Liver (tissue), 9 donors: ENCODE data around the gene CSH2. TPM values are rescaled to one million over a fixed set of nuclear protein-coding genes. Genes with fewer than 3 reads are reported as not detected.
"Not testable (repeated sequence)": the region's sequence is repeated elsewhere in the genome, so short reads cannot be mapped to it uniquely, and the experiment has no call there.

ENCODE experiments used
- DNase-seq: peaks from one replicate; pipeline ENCODE4 v3.0.0-alpha.2; 2017; ENCODE audit warnings: low spot score
- H3K27ac ChIP-seq, 2 donors: one replicate each; pipeline ENCODE4 v1.7.0; 2013; ENCODE audit warnings: inconsistent platforms in 2 of 2, low read length in 2 of 2, control low read depth in 1 of 2, low read depth in 1 of 2, mild to moderate bottlenecking in 1 of 2
- H3K27me3 ChIP-seq, 4 donors: one replicate each; pipeline versions ENCODE4 v1.6.1 to v1.7.0; 2013; ENCODE audit warnings: low read length in 3 of 4, inconsistent platforms in 1 of 4, mild to moderate bottlenecking in 1 of 4, moderate library complexity in 1 of 4; ENCODE audit not compliant: control insufficient read depth in 4 of 4, insufficient read depth in 4 of 4
- H3K36me3 ChIP-seq, 4 donors: one replicate each; pipeline versions ENCODE4 v1.6.1 to v1.7.0; 2013; ENCODE audit warnings: low read length in 3 of 4, mild to moderate bottlenecking in 3 of 4, low read depth in 1 of 4, moderate library complexity in 1 of 4; ENCODE audit not compliant: control insufficient read depth in 4 of 4, insufficient read depth in 3 of 4
- H3K4me1 ChIP-seq, 4 donors: one replicate each; pipeline versions ENCODE4 v1.6.1 to v1.7.0; 2013; ENCODE audit warnings: low read length in 3 of 4, mild to moderate bottlenecking in 3 of 4, moderate library complexity in 1 of 4; ENCODE audit not compliant: control insufficient read depth in 4 of 4, insufficient read depth in 4 of 4
- H3K4me3 ChIP-seq, 3 donors: one replicate each; pipeline versions ENCODE4 v1.6.1 to v1.7.0; 2013; ENCODE audit warnings: low read length in 3 of 3, control low read depth in 1 of 3, low read depth in 1 of 3, mild to moderate bottlenecking in 1 of 3
- H3K9ac ChIP-seq, 2 donors: one replicate each; pipeline ENCODE4 v1.7.0; 2013; ENCODE audit warnings: low read length in 2 of 2, mild to moderate bottlenecking in 2 of 2, moderate library complexity in 2 of 2, control low read depth in 1 of 2, low read depth in 1 of 2
- H3K9me3 ChIP-seq, 4 donors: one replicate each; pipeline versions ENCODE4 v1.6.1 to v1.7.0; 2013; ENCODE audit warnings: low read length in 3 of 4; ENCODE audit not compliant: control insufficient read depth in 4 of 4
- CTCF ChIP-seq: fragments of 150-350 bp; IDR thresholded peaks from 2 replicates; pipeline ENCODE4 v1.5.1; 2017; ENCODE audit warnings: improper control_type of control experiment, low read depth, low read length; ENCODE audit not compliant: missing input control
- FOXA2 ChIP-seq: IDR thresholded peaks from 2 replicates; pipeline ENCODE4 v1.6.1; 2016; ENCODE audit warnings: antibody characterized with exemption
- GABPA ChIP-seq, 2 donors: IDR thresholded peaks in 1 of 2; conservative IDR thresholded peaks in 1 of 2; 2 replicates each; pipeline ENCODE4 v1.6.1; 2016; ENCODE audit warnings: antibody characterized with exemption in 2 of 2, mild to moderate bottlenecking in 1 of 2, moderate library complexity in 1 of 2
- HNF4G ChIP-seq: IDR thresholded peaks from 2 replicates; pipeline ENCODE4 v1.6.1; 2016; ENCODE audit warnings: antibody characterized with exemption
- JUND ChIP-seq, 2 donors: IDR thresholded peaks; 2 replicates each; pipeline ENCODE4 v1.6.1; 2016; ENCODE audit warnings: antibody characterized with exemption in 2 of 2
- RAD21 ChIP-seq, 2 donors: IDR thresholded peaks; 2 replicates each; pipeline ENCODE4 v1.6.1; 2016; ENCODE audit warnings: antibody characterized with exemption in 2 of 2, mild to moderate bottlenecking in 2 of 2
- REST ChIP-seq: IDR thresholded peaks from 2 replicates; pipeline ENCODE4 v1.6.1; 2016; ENCODE audit warnings: antibody characterized with exemption, mild to moderate bottlenecking
- TAF1 ChIP-seq: conservative IDR thresholded peaks from 2 replicates; pipeline ENCODE4 v1.6.1; 2016; ENCODE audit warnings: antibody characterized with exemption, mild to moderate bottlenecking
- ZBTB33 ChIP-seq: IDR thresholded peaks from 2 replicates; pipeline ENCODE4 v1.6.1; 2016; ENCODE audit warnings: antibody characterized with exemption
- WGBS: extraction: QIAGEN DNeasy Blood & Tissue Kit; methylation state at CpG from one replicate; pipeline ENCODE4 v1.1.7; 2013; 5-methylcytosine and 5-hydroxymethylcytosine counted together
- polyA plus RNA-seq, 2 donors: library from polyadenylated mRNA; stranded (reverse) in 1 of 2; unstranded in 1 of 2; fragments of 200-250 nt in 1 of 2; fragments of >200 nt in 1 of 2; fragmentation: Nextera tagmentation in 1 of 2; extraction: Ambion mirVana in 1 of 2; gene quantifications; one replicate each; pipeline versions ENCODE4 v1.2.1 to v1.2.3, GENCODE V29; 2013 to 2015
- total RNA-seq, 2 donors: library from RNA; depleted of rRNA; stranded (reverse); fragments of >200 nt; gene quantifications; one replicate each; pipeline ENCODE4 v1.2.3, GENCODE V29; 2014
- donor health status: healthy.
- donor health status: healthy.
- donor health status: healthy.
- donor health status: healthy.
- donor health status: healthy.

Gene CSH2
- total and polyA plus RNA-seq, 4 donors: not detected

GRCh38 chr17:63889026-63889848 lies 15.8 kb upstream of the CSH2 start:
- H3K36me3 ChIP-seq, DNase-seq: not testable (repeated sequence)

GRCh38 chr17:63885119-63885518 lies 11.6 kb upstream of the CSH2 start:
- WGBS: 93% methylated on average over 11 of the region's 11 CpGs
- H3K27me3 ChIP-seq, H3K4me1 ChIP-seq, H3K4me3 ChIP-seq, DNase-seq, H3K27ac ChIP-seq, H3K9ac ChIP-seq, H3K36me3 ChIP-seq, H3K9me3 ChIP-seq: not testable (repeated sequence)

More at GRCh38 chr17:63889026-63889848, 15.8 kb upstream of the CSH2 start:
- peak in 1 of 2 donors; percentile 27 for TF ChIP-seq RAD21 (IDR thresholded peaks at IDR 0.05)
- peak; percentile 8 for TF ChIP-seq CTCF
- not testable (repeated sequence) for H3K27me3 ChIP-seq, H3K4me1 ChIP-seq, H3K4me3 ChIP-seq, H3K9me3 ChIP-seq, H3K27ac ChIP-seq, H3K9ac ChIP-seq
- 25% methylated on average over 13 of the region's 13 CpGs for WGBS

- H3K9me3 ChIP-seq, H3K27ac ChIP-seq, H3K4me1 ChIP-seq, H3K36me3 ChIP-seq, H3K9ac ChIP-seq, DNase-seq, H3K4me3 ChIP-seq, H3K27me3 ChIP-seq: not testable (repeated sequence)
- WGBS: 78% methylated on average over 9 of the region's 9 CpGs
These were observed 9.2 kb upstream of the CSH2 start for GRCh38 chr17:63882626-63883126.

GRCh38 chr17:63881935-63882601 lies 8.6 kb upstream of the CSH2 start, which contains the start of gene GH2:
Gene GH2 (minus strand): TSS chr17:63881944. CDS start chr17:63881801, 143 bp downstream.
- H3K4me3 ChIP-seq: no peak within 1 kb of the TSS
- no peak within 1 kb of the TSS for H3K9ac ChIP-seq
- H3K27ac ChIP-seq: no peak within 1 kb of the TSS
- TF ChIP-seq REST (no peak), CTCF (peak; percentile 68), HNF4G (no peak), TAF1 (no peak), JUND (IDR thresholded peaks at IDR 0.05) (no peak), FOXA2 (no peak), GABPA (IDR thresholded peaks at IDR 0.05 in 1 of 2, conservative IDR thresholded peaks at IDR 0.05 in 1 of 2) (no peak), ZBTB33 (no peak)
- H3K36me3 ChIP-seq: no peaks in the 10 kb centered on the region
- H3K4me1 ChIP-seq: no peaks in the 10 kb centered on the region
- no peaks in the 10 kb centered on the region for H3K27me3 ChIP-seq
- 36% methylated on average over 15 of the region's 15 CpGs for WGBS
- DNase-seq: peak; percentile 64
- no peaks in the 10 kb centered on the region for H3K9me3 ChIP-seq
